NCI-H82 treated with DMSO at 0.1 percent for 48 hours (cell line): ENCODE results near the gene ZNRD2.

Experiments used
- DNase-seq: peaks from one replicate; lab custom pipeline; 2025; ENCODE audit not compliant: unreplicated experiment; lab: John Stamatoyannopoulos, UW

ZNRD2 gene

DNA sequence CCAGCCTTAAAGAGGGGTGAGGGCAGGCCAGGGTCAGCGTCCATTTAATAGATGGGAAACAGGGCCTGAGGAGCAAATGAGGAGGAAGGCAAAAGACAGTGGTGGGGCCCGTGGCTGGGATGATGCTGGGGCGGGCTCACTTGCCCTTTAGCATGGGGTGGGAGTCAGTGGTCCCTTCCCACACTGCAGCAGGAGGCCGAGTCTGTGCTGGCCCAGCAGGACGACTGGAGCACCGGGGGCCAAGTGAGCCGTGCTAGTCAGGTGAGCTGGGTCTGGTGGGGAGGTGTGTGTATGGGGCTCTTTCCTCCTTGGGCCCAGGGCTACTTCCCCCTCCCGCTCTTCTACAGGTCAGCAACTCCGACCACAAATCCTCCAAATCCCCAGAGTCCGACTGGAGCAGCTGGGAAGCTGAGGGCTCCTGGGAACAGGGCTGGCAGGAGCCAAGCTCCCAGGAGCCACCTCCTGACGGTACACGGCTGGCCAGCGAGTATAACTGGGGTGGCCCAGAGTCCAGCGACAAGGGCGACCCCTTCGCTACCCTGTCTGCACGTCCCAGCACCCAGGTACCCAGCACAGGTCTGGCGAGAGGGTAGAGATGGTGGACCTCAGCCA lies 32.6 kb upstream of the ZNRD2 start:
- no peak for DNase-seq

DNA sequence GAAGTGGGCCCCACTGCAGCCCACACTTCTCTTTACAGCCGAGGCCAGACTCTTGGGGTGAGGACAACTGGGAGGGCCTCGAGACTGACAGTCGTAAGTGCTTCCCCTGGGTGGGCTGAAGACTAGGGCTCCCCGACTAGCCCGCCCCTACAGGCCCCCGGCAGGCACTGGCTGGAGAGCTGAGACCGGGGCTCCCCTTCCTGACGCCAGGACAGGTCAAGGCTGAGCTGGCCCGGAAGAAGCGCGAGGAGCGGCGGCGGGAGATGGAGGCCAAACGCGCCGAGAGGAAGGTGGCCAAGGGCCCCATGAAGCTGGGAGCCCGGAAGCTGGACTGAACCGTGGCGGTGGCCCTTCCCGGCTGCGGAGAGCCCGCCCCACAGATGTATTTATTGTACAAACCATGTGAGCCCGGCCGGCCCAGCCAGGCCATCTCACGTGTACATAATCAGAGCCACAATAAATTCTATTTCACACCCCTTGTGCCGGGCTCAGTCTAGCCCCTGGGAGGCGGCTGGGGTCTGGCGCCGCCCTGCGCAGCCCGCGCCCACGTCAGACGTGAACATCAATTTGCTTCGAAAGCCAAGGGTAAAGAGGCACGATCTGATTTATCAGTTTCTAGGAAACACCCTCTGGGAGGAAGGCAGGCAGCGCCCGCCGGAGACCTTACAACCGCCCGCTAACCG lies 31.9 kb upstream of the ZNRD2 start:
- DNase-seq = no peak

DNA sequence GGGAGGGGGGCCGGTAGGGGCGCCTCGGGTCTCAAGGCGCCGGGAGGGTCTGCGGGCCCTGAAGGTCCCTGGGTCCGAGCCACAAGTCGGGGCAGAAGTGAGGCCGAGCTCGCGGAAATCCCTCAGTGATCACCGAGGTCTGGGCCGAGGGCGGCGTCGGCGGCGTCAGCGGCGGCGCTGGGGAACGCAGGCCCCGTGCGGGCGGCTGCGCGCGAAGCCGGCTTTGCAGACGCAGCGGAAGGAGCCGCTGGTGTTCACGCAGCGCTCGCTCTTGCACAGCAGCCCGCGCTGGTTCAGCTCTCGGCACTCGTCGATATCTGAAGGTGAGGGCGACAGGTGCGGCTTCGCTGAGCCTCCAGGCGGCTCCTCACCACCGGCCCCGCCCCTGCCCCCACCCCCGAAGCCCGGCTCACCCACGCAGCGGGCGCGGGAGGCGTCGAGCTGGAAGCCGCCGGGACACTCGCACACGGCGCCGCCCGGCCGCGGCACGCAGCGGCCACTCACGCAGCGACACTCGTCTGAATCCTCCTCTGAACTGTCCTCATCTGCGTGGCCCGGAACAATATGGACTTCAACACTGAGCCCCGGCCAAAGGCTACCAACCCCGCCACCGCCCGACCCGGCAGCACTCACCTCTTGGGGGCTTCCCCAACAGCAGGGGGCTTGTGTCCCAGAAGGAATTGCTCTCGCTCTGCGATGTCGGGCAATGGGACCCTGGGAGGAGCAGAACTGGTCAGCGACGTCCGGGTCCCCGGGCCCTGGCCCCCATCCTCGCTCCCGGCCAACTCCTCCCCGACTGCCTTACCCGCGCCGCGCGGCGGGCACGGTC lies 31.1 kb upstream of the ZNRD2 start:
- DNase-seq = no peak

DNA sequence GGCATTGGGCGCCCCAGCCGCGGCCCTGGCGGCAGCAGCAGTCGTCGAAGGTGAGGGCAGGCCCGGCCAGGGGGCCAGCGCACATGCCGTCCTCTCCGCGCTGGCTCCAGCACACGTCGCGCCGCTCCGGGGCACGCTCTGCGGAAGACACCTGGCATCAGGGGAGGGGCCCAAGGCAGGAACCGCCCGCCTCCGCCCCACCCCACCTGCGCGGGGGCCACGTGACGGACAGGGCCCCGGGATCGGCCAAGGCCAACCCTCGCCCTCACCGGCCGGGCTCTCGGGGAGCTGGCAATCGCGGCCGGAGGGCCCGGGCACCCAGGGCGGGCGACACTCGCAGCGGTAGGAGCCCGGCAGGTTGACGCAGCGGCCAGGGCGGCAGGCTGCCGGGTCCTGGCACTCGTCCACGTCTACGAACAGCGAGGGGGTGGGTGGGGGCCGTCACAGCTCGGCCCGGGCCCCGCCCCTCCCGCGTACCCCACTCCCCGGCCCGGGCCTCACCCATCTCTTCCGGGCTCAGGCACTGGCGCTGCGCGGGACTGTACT lies 30.5 kb upstream of the ZNRD2 start:
- DNase-seq = no peak

DNA sequence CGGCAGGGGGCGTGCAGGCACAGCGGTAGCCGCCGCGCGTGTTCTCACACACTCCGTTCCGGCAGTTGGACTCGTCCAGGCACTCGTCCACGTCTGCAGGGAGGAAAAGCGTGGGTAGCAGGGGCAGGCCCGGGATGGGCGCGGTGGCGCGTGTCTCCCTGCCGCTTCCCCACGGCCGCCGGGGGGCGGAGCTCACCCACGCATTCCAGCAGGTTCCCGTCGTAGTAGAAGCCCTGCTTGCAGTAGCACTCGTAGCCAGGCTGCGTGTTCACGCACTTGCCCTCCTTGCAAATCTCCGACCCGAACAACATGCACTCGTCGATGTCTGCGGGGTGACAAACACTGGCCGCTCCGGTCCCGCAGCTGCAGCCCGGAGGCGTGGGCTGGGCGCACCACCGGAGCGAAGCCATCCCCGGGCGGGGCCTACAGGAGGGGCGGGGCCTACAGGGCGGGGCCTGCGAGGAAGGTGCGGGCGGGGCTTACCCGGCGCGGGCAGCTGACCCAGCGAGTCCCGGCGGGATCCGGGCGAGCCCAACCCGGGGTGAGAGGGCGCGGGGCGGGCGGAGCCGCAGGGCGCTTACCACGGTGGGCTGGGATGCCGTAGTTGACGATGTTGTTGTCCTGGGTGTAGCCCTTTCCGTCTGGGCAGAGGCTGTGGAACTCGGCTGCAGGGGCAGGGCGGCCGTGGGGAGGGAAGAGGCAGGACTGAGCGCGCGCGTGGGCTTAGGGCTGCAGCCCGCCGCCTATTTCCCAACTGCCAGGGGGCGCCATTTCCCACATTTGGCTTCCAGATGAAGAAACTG lies 29.8 kb upstream of the ZNRD2 start:
- peak; percentile 19 for DNase-seq

DNA sequence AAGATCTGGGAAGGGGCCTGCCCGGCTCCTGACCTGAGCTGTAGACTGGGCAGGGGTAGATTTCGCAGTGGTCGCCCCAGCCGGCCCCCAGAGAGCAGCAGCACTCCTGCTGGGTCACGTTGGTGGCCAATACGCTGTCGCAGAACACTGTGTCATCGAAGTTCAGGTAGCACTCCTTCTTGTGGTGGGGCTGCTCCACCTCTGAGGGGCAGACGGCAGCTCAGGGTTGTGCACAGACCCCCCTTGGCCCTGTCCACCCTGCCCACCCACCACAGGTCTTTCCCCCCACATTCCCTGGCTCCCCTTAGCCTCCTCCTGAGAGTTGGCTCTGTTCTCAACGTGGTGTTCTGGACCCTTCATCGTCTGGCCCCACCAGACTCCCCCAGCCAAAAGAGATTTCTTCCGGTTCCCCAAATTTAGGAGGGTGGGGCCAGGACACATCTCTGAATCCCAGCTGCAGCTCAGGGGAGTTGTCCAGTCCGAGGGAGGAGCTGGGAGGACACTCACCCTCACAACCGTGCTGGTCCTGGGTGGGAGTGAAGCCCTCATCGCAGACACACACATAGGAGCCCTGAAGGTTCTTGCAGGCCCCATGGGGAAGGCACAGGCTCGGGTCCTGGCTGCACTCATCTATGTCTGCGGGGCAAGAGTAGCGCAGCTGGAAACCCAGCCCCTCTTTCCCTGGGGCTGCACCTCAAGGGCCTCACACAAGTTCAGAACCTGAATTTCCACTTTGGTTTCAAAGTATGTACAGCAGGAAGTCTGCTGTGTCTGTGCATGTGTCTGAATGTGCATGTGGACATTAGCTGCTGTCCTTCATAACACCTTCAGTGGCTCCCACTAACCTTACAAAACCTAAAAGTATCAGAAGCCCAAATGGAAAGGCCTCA lies 28.9 kb upstream of the ZNRD2 start:
- no peak for DNase-seq

DNA sequence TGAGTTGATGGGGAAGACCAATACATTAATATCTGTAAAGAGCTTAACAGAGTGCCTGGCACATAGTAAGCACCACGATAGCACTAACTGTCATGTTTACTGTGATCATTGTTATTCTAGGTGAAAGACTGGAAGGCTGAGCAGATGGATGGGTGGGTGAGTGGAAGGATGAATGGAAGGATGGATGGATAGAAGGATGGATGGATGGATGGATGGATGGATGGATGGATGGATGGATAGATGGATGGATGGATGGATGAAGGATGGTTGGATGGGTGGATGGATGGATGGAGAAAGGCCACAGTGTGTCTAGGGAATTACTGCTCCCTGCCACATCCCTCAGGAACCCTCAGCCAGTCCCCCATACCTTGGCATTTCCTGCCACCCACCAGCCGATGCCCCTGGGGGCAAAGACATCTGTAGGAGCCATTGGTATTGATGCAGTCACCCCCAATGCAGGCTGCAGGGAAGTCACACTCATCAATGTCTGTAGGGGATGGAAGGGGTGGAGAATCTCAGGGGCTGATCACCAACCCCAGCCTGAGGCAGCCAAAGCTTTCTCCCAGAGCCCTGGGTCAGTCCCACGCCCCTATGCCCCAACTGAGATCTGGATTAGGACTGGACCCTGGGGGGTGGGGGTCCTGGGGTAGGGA lies 27.4 kb upstream of the ZNRD2 start:
- no peak for DNase-seq

DNA sequence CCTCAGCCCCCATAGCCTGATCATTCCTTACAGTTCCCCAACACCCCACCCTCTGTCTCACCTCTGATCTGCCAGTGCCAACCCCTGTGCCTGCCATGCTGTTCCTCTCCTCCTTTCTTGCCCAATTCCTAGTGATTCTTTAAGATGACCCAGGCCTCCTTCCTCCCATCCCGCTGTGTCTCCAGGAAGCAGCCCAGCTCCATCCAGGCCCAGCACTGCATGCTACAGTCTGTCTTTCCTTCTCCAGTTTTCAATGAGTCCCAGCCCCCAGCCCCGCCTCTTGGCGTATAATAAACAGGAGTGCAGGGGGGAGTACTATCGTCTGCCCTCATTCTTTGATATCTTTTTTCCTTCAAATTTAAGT lies 24.4 kb upstream of the ZNRD2 start:
- DNase-seq = no peak

DNA sequence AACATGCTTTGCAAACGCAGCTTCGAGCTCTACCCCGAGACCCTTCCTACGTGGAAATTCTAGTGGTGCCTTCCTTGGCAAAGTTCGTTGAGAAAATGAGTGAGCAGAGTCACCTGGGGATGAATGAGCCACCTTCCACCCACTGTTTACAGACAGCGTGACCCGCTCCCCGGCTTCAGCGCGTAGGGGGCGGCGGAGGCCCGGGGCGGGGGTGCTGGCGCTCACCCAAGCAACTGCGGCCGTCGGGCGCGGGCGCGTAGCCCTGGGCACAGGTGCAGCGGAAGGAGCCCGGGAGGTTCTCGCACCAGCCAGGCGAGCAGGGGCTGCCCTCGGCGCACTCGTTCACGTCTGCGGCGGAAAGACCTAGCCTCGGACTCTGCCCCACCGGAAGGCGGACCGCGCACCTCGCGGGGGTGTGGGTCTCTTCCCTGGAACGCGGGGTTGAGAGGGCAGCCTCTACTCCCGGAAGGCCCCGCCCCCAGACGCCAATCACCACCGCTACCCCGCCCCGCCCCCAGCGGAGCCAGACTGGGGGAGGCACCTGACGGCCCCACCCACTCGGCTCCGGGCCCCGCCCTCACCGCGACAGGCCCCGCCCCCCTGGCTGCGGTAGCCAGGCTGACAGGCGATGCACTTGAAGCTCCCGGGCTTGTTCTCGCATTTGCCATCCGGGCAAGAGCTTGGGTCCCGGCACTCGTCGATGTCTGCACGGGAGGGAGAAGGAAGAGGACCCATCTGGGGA lies 23.9 kb upstream of the ZNRD2 start:
- peak; percentile 48 for DNase-seq

DNA sequence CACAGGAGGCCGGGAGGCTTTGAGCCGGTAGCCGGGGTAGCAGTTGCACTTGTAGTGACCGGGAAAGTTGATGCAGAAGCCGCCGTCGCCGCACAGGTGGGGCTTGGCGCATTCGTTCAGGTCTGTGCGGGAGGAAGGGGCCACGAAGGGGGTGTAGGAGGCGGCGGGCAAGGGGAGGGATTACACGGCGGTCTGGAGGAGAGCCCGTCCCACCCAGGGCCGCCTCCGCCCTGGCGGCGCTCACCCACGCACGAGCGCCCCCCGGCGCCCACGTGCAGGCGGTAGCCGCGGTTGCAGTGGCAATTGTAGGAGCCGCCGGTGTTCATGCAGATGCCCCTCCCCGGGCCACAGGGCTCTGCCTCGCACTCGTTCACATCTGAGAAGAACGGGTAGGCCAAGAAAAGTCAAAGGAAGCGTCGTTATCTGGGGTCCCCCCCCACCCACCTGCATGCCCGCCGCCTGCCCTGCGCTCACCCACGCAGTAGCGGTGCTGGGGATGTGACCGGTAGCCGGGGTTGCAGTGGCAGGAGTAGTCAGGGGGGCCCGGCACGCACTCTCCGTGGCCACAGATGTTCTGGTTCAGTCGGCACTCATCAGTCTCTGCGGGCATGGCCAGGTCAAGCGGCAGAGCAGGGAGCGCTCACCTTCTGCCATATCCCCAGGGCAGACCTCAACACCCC lies 22.7 kb upstream of the ZNRD2 start:
- no peak for DNase-seq

DNA sequence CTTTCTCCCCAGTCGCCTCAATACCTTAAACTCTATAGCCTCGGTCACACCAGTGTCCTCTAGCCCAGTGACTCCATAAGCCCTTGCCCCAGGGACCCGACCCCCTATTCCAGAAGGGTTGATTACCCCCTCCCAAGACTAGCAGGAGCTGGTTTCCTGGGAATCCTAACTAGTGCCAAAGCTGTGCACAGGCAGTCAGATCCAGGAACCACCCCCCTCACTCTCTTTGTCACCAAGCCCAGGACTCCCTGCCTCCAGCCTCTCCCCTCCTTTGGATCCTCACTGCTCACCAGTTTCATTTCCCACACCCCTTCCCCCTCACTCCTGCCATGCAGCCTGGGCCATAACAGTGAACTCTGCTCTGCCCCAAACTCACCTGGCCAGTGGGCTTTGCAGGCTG lies 21.9 kb upstream of the ZNRD2 start:
- no peak for DNase-seq

DNA sequence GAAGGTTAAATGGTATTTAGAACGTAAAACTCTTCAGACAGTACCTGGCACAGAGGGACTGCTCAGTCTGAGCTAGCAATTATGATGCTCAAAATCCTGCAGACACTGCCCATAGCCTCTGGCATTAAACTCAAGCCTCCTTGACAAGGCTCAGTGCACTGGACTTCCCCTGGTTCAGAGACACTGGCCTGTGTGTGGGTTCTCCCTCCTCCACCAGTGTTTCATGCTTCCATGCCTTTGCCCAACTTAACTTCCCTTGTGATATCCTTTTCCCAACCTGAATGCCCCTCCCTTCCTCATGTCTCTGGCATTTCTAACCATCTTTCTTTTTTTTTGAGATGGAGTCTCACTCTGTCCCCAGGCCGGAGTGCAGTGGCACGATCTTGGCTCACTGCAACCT lies 21.2 kb upstream of the ZNRD2 start:
- DNase-seq = no peak

DNA sequence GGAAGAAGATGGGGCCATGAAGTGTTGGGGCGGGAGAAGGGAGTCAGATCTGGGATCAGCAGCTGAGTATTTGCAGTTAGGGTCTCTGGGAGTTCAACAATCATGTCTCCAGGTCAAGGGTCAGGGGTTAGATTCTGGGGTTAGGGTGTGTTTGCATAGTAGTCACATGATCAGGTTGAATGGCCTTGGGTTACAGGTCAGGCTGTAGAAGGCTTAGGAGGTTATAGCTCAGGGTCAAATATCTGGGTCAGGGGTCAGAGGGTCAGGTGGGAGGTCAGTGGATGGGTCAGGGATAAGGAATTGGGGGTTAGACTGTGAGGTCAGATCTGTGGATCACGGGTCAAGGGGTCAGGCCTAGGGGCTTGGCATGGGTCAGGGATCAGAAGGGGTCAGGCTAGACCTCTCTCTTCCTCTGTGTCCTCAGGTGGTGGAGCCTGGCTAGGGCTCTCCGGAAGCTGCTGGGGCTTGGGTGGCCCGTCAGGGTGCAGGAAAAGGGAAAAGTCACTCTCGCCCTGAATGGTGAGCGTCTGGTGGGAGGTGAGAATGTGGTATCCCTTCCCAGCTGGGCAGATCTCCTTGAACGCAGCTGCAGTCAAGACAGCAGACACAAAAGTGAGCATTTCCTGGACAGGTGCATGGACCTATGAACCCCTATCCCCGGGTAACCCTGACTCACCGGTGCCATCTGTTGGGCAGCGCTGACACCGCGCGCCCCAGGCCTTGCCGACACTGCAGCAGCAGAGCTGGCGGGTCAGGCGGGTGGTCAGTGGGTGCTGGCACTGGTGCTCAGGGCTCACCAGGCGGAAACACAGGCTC lies 18.5 kb upstream of the ZNRD2 start:
- no peak for DNase-seq

DNA sequence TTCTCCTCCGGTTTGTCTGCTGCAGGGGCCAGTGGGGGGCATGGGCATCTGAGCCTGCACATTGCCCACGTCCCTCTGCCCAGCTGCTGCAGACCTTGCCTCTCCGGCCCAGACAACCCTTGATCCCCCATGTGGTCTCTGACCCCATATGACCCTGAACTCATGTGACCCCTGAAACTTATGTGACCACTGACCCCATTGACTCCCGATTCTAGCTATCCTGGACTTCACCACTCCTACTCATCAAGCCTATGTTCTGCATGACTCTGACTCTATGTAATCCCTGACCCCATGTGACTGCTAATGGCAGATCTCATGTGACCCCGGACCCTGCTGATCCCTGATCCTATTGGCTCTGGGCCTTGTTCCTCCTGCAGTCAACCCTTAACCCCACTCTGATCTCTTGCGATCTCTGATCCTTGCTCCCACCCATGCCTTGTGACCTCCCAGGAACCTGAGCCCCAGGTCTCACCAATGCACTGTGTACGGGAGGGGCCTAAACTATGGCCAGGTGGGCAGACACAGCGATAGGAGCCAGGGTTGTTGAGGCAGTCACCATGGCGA lies 17.8 kb upstream of the ZNRD2 start:
- peak; percentile 32 for DNase-seq

DNA sequence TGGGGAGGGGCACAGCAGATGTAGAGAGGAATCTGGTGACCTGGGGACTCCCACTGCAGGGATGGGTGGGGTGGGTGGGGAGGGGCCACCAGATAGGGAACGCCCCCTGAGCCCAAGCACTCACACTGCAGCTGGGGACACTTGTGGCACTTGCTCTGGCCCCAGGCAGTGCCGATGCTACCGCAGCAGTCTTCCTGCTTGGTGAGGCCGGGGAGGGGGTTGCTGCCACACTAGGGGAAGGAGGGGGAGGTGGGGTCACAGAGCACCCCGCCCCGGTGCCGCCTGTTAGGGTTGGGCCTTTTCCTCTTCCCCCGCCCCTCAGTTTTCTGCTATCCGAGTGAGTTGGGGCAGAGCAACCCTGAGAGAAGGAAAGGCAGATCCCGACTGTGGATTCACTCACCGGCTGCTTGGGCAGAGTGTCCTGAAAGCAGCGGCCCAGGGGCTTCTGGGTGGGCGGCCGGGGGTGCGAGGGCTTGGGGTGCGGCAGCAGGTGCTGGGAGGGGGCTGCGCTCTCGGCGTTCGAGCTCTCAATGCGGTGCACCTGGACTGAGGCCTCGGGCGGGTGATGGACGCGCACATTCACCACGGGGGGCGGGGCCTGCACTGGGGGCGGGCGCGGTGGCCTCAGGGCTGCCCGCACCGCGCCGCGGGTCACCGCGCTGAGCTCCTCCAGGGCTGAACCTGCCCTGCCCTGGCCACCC lies 16.8 kb upstream of the ZNRD2 start:
- DNase-seq = no peak

DNA sequence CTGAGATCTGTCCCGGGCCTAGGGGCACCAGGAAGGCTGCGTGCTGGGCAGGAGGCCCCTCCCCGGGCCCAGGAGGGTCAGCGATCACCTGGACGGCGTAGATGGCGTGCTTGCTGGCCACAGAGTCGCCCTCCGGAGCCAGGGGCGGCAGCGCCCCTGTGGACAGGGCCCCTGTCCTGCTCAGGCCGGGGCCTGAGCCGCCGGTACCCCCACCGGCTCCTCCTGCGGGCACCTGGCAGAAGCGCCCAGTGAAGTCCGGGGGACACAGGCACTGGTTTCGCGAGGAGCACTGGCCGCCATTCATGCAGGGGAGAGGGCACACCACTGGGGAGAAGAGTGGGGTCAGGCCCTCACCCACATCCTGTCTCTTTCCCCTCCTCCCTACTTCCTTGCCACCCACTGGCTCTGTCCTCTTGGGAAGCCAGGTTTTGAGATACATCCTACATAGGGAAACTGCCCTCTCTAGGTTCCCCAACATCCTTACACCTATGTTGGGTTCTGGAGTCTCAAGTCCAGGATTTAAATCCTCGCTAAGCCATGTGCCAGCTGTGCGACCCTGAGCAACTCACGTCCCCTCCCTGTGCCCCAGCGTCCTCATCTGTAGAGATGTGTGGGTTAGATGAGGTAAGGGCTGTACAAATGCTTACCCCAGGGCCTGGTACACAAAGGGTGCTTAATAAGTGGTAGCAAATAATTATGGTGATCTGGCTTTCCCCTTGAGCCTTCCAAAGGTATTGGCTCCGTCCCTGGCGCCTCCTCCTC lies 16.0 kb upstream of the ZNRD2 start:
- no peak for DNase-seq
